ENCODE measurements around the gene CDC42BPB.
"Not testable (repeated sequence)": the region's sequence is repeated elsewhere in the genome, so short reads cannot be mapped to it uniquely, and the experiment has no call there.

CDC42BPB gene

GRCh38 chr14:102907303-102907844 is 150.0 kb downstream of the CDC42BPB start:
- DNase-seq = no peak

GRCh38 chr14:102906616-102907302 is 150.6 kb downstream of the CDC42BPB start:
- DNase-seq = no peak

- no peak for DNase-seq
These were observed 151.9 kb downstream of the CDC42BPB start for GRCh38 chr14:102905116-102906108.

GRCh38 chr14:102903889-102904512 is 153.3 kb downstream of the CDC42BPB start:
- DNase-seq = no peak

GRCh38 chr14:102903248-102903888 is 154.0 kb downstream of the CDC42BPB start:
- no peak for DNase-seq

GRCh38 chr14:102902523-102903247 is 154.7 kb downstream of the CDC42BPB start:
- no peak for DNase-seq

- DNase-seq = no peak
These were observed 155.3 kb downstream of the CDC42BPB start for GRCh38 chr14:102902086-102902485.

GRCh38 chr14:102901633-102902032 is 155.7 kb downstream of the CDC42BPB start:
- DNase-seq = no peak

- DNase-seq = no peak
These were observed 156.4 kb downstream of the CDC42BPB start for GRCh38 chr14:102900631-102901571.

- no peak for DNase-seq
These were observed 157.8 kb downstream of the CDC42BPB start for GRCh38 chr14:102899516-102899900.

- no peak for DNase-seq
These were observed 158.4 kb downstream of the CDC42BPB start for GRCh38 chr14:102898776-102899515.

GRCh38 chr14:102898298-102898697 is 159.1 kb downstream of the CDC42BPB start:
- no peak for DNase-seq

- no peak for DNase-seq
These were observed 159.9 kb downstream of the CDC42BPB start for GRCh38 chr14:102897299-102898027.

GRCh38 chr14:102896735-102897134 is 160.6 kb downstream of the CDC42BPB start:
- not testable (repeated sequence) for DNase-seq

- no peak for DNase-seq
These were observed 163.9 kb downstream of the CDC42BPB start for GRCh38 chr14:102893452-102893851.

- no peak for DNase-seq
These were observed 164.7 kb downstream of the CDC42BPB start for GRCh38 chr14:102892651-102893050.

- no peak for DNase-seq
These were observed 165.8 kb downstream of the CDC42BPB start for GRCh38 chr14:102891556-102891955.

GRCh38 chr14:102891111-102891510 is 166.2 kb downstream of the CDC42BPB start:
- no peak for DNase-seq

GRCh38 chr14:102889615-102890014 is 167.7 kb downstream of the CDC42BPB start:
- DNase-seq = no peak
